SU-DHL-6 (cell line): ENCODE measurements around the gene PCDHB11.

ENCODE experiments used
- H2AFZ ChIP-seq: fragments of 200-600 bp; sonication (generic); 2 replicates; pipeline ENCODE4 v1.6.1; 2014; ENCODE audit warnings: low read depth, mild to moderate bottlenecking, moderate library complexity, mixed read lengths, antibody characterized with exemption, low read length; ENCODE audit not compliant: severe bottlenecking
- H3F3A ChIP-seq: fragments of 200-600 bp; shearing (Covaris generic); 2 replicates; pipeline ENCODE4 v1.6.0; 2016; ENCODE audit warnings: antibody characterized with exemption, mild to moderate bottlenecking; ENCODE audit not compliant: insufficient read depth
- H3K27ac ChIP-seq: fragments of 200-600 bp; sonication (generic); 2 replicates; pipeline ENCODE4 v1.5.1; 2016; ENCODE audit warnings: low read depth, mild to moderate bottlenecking, low read length, moderate library complexity, mixed read lengths
- H3K27me3 ChIP-seq: fragments of 200-600 bp; sonication (generic), shearing (Covaris generic); 2 replicates; pipeline ENCODE4 v1.6.0; 2014; ENCODE audit warnings: mild to moderate bottlenecking, low read length
- H3K36me3 ChIP-seq: fragments of 200-600 bp; sonication (generic); 2 replicates; pipeline ENCODE4 v1.6.1; 2014; ENCODE audit warnings: mild to moderate bottlenecking, low read length, mixed read lengths
- H3K4me2 ChIP-seq: fragments of 300-600, 200-600 bp; shearing (Covaris generic), sonication (generic); 2 replicates; pipeline ENCODE4 v1.6.0; 2014; ENCODE audit warnings: low read length, low read depth, mild to moderate bottlenecking; ENCODE audit not compliant: poor library complexity, severe bottlenecking
- H3K4me3 ChIP-seq: fragments of 200-600 bp; sonication (generic); 2 replicates; pipeline ENCODE4 v1.5.1; 2014; ENCODE audit warnings: antibody characterized with exemption, low read length, mild to moderate bottlenecking, mixed read lengths; ENCODE audit not compliant: insufficient read depth, poor library complexity, severe bottlenecking
- H3K79me2 ChIP-seq: fragments of 200-600 bp; sonication (generic); 2 replicates; pipeline ENCODE4 v1.6.1; 2014; ENCODE audit warnings: mild to moderate bottlenecking, low read length, moderate library complexity; ENCODE audit not compliant: insufficient read depth
- H3K9ac ChIP-seq: fragments of 200-600 bp; sonication (generic); 2 replicates; pipeline ENCODE4 v1.7.0; 2014; ENCODE audit warnings: mild to moderate bottlenecking, low read length
- H3K9me2 ChIP-seq: fragments of 200-600 bp; sonication (generic); replicated peaks from 2 replicates; pipeline ENCODE4 v1.6.1; 2014; ENCODE audit warnings: low read length; ENCODE audit not compliant: insufficient read depth
- H3K9me3 ChIP-seq: fragments of 200-600 bp; sonication (generic); 2 replicates; pipeline ENCODE4 v1.6.1; 2014; ENCODE audit warnings: low read length, mixed read lengths; ENCODE audit not compliant: insufficient read depth
- H4K20me1 ChIP-seq: fragments of 200-600 bp; sonication (generic); 2 replicates; pipeline ENCODE4 v1.6.1; 2014; ENCODE audit warnings: low read depth, mild to moderate bottlenecking, antibody characterized with exemption, low read length, moderate library complexity, mixed read lengths
- EZH2phosphoT487 ChIP-seq: fragments of 200-600 bp; sonication (generic), shearing (Covaris generic); conservative IDR thresholded peaks from 2 replicates; pipeline ENCODE4 v1.6.1; 2018; ENCODE audit warnings: mild to moderate bottlenecking, antibody characterized with exemption, low read length, moderate library complexity, mixed read lengths
- TF ChIP-seq, protein P1 (sequence below): fragments of 200-600 bp; sonication (generic); IDR thresholded peaks from one replicate; pipeline ENCODE4 v1.5.1; 2017; ENCODE audit warnings: antibody characterized with exemption, mild to moderate bottlenecking, low read length, moderate library complexity; ENCODE audit not compliant: insufficient read depth, poor library complexity, severe bottlenecking

PCDHB11 gene

DNA sequence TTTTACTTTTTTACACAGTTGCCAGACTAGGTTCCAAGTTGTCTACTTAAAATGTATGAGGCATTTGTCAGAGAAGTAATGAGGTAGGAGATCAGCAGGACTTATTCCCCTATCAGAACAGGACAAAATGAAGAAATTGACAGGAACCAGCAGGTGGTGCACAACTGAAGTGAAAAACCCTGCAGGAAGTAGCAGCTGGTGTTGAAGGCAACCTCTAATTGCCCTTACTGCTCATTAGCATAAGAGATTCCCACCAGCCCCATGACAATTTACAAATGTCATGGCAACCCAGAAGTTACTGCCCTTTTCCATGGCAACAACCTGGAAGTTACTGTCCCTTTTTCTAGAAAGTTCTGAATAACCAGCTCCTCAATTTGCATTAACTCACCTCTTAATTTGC, 51.1 kb downstream of the PCDHB11 start:
- no peaks in the 10 kb centered on the region for H3K9me2 ChIP-seq
- H2AFZ ChIP-seq, result no peak overlapping the region
- TF ChIP-seq EZH2phosphoT487, result no peak
- TF ChIP-seq, protein P1, sequence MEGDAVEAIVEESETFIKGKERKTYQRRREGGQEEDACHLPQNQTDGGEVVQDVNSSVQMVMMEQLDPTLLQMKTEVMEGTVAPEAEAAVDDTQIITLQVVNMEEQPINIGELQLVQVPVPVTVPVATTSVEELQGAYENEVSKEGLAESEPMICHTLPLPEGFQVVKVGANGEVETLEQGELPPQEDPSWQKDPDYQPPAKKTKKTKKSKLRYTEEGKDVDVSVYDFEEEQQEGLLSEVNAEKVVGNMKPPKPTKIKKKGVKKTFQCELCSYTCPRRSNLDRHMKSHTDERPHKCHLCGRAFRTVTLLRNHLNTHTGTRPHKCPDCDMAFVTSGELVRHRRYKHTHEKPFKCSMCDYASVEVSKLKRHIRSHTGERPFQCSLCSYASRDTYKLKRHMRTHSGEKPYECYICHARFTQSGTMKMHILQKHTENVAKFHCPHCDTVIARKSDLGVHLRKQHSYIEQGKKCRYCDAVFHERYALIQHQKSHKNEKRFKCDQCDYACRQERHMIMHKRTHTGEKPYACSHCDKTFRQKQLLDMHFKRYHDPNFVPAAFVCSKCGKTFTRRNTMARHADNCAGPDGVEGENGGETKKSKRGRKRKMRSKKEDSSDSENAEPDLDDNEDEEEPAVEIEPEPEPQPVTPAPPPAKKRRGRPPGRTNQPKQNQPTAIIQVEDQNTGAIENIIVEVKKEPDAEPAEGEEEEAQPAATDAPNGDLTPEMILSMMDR, result no peak
- peaks cover 30% of the 10 kb centered on the region; the same call in 1 of the 2 replicates for H3K9me3 ChIP-seq
- H3K9ac ChIP-seq, result no peak overlapping the region
- H3K27me3 ChIP-seq, result no peaks in the 10 kb centered on the region
- no peak overlapping the region for H3K27ac ChIP-seq
- H3K36me3 ChIP-seq, result no peaks in the 10 kb centered on the region
- no peaks in the 10 kb centered on the region for H4K20me1 ChIP-seq
- H3K79me2 ChIP-seq, result no peaks in the 10 kb centered on the region
- H3F3A ChIP-seq, result no peaks in the 10 kb centered on the region
- H3K4me3 ChIP-seq, result no peak overlapping the region
- no peak overlapping the region for H3K4me2 ChIP-seq
